A549 (cell line): ENCODE data around the gene SKI. TPM values are rescaled to one million over a fixed set of nuclear protein-coding genes. Genes with fewer than 3 reads are reported as not detected.

ENCODE experiments used
- ATAC-seq, 2 experiments: fragments of 200-7000 bp in 1 of 2; fragments of >200 bp in 1 of 2; cut with Nextera tagmentation in 1 of 2; cut with Tn5 transposase in 1 of 2; 3 replicates each; pipeline versions ENCODE4 v1.8.0 to v1.9.1; 2018 to 2020; ENCODE audit warnings: mild to moderate bottlenecking in 1 of 2, moderate library complexity in 1 of 2
- CTCF ChIA-PET: fragments of 300-600 bp; sonication (Branson Sonifier 250); formaldehyde crosslinking; extraction: SDS; loops from one replicate; lab custom pipeline; 2021; ENCODE audit warnings: antibody characterized with exemption, inconsistent platforms; lab: Yijun Ruan, JAX
- POLR2A ChIA-PET: fragments of 350-600 bp; formaldehyde crosslinking; extraction: SDS; loops from one replicate; lab custom pipeline; 2021; ENCODE audit warnings: antibody characterized with exemption, inconsistent platforms; lab: Yijun Ruan, JAX
- DNase-seq, 2 experiments: peaks; one replicate each; pipeline versions ENCODE4 v3.0.0 to v3.0.0-alpha.2; 2011 to 2016; ENCODE audit warnings: low read depth in 1 of 2, low spot score in 1 of 2
- FAIRE-seq: peaks from 2 replicates; lab custom pipeline; 2011; peaks lifted over from hg19 to GRCh38; lab: Jason Lieb, UNC
- H3K27ac ChIP-seq, 2 experiments: fragments of >200 bp; sonication (Bioruptor Twin); formaldehyde crosslinking; 3 replicates each; pipeline ENCODE4 v1.5.1; 2016 to 2017
- H3K4me1 ChIP-seq: fragments of >200 bp; sonication (Bioruptor Twin); formaldehyde crosslinking; 3 replicates; pipeline ENCODE4 v1.6.1; 2016
- H3K4me2 ChIP-seq: fragments of >200 bp; sonication (Bioruptor Twin); formaldehyde crosslinking; 3 replicates; pipeline ENCODE4 v1.6.1; 2016
- H3K4me3 ChIP-seq: fragments of >200 bp; sonication (Bioruptor Twin); formaldehyde crosslinking; 3 replicates; pipeline ENCODE4 v1.5.1; 2016
- H3K9me3 ChIP-seq: fragments of >200 bp; sonication (Bioruptor Twin); formaldehyde crosslinking; 3 replicates; pipeline ENCODE4 v1.6.1; 2016
- CEBPB ChIP-seq, 2 experiments: fragments of >200 bp in 1 of 2; sonication (Bioruptor Twin) in 1 of 2; formaldehyde crosslinking in 1 of 2; IDR thresholded peaks; 2 replicates each; pipeline ENCODE4 v1.6.1; 2012 to 2016
- CTCF ChIP-seq: fragments of >200 bp; sonication (Bioruptor Twin); formaldehyde crosslinking; IDR thresholded peaks from 3 replicates; pipeline ENCODE4 v1.5.1; 2016
- EHF ChIP-seq: fragments of 250-450 bp; sonication (Bioruptor Pico); IDR thresholded peaks from 2 replicates; pipeline ENCODE4 v1.5.0; 2020; ENCODE audit warnings: mild to moderate bottlenecking
- FOSB ChIP-seq: fragments of 250-450 bp; sonication (Bioruptor Pico); IDR thresholded peaks from 2 replicates; pipeline ENCODE4 v1.5.0; 2020; ENCODE audit warnings: mild to moderate bottlenecking, moderate library complexity
- GATA3 ChIP-seq: IDR thresholded peaks from 2 replicates; pipeline ENCODE4 v1.6.1; 2012; ENCODE audit warnings: borderline replicate concordance
- HES2 ChIP-seq: fragments of >200 bp; sonication (Bioruptor Twin); formaldehyde crosslinking; IDR thresholded peaks from 2 replicates; pipeline ENCODE4 v1.6.1; 2016
- HOXB5 ChIP-seq: fragments of 250-450 bp; sonication (Bioruptor Pico); IDR thresholded peaks from 2 replicates; pipeline ENCODE4 v1.5.0; 2020; ENCODE audit warnings: mild to moderate bottlenecking, moderate library complexity
- JUN ChIP-seq, 2 experiments: fragments of >200 bp; sonication (Bioruptor Twin); formaldehyde crosslinking; IDR thresholded peaks; 2 replicates in 1 of 2; 3 replicates in 1 of 2; pipeline ENCODE4 v1.6.1; 2016 to 2017
- MAFK ChIP-seq: fragments of 450-650 bp; IDR thresholded peaks from 2 replicates; pipeline ENCODE4 v1.6.1; 2014; ENCODE audit not compliant: partially characterized antibody
- NFE2L2 ChIP-seq: fragments of 150-350 bp; conservative IDR thresholded peaks from 2 replicates; pipeline ENCODE4 v1.6.1; 2014; ENCODE audit warnings: low read length
- NR3C1 ChIP-seq: fragments of >200 bp; sonication (Bioruptor Twin); formaldehyde crosslinking; IDR thresholded peaks from 3 replicates; pipeline ENCODE4 v1.6.1; 2017
- PBX3 ChIP-seq: IDR thresholded peaks from 2 replicates; pipeline ENCODE4 v1.6.1; 2012
- PHF8 ChIP-seq: fragments of 200-600 bp; sonication (generic); IDR thresholded peaks from 2 replicates; pipeline ENCODE4 v1.6.1; 2016; ENCODE audit warnings: low read depth, mild to moderate bottlenecking, antibody characterized with exemption, moderate library complexity, borderline replicate concordance
- POLR2A ChIP-seq: IDR thresholded peaks from 2 replicates; pipeline ENCODE4 v1.6.1; 2012; ENCODE audit warnings: mild to moderate bottlenecking, low read length
- RAD21 ChIP-seq, 2 experiments: fragments of >200 bp in 1 of 2; sonication (Bioruptor Twin) in 1 of 2; formaldehyde crosslinking in 1 of 2; IDR thresholded peaks in 1 of 2; conservative IDR thresholded peaks in 1 of 2; 2 replicates in 1 of 2; 3 replicates in 1 of 2; pipeline ENCODE4 v1.6.1; 2012 to 2018; ENCODE audit warnings: inconsistent platforms in 1 of 2
- RCOR1 ChIP-seq: fragments of 150-350 bp; IDR thresholded peaks from 2 replicates; pipeline ENCODE4 v1.6.1; 2014; ENCODE audit warnings: antibody characterized with exemption, low read length, low read depth
- RFX5 ChIP-seq: fragments of 450-650 bp; IDR thresholded peaks from 2 replicates; pipeline ENCODE4 v1.7.1; 2014; ENCODE audit warnings: antibody characterized with exemption, mild to moderate bottlenecking, moderate library complexity
- RNF2 ChIP-seq: fragments of 200-600 bp; sonication (generic); IDR thresholded peaks from 2 replicates; pipeline ENCODE4 v1.6.1; 2016; ENCODE audit warnings: low read depth, mild to moderate bottlenecking, antibody characterized with exemption, moderate library complexity, borderline replicate concordance
- SMC3 ChIP-seq: fragments of >200 bp; sonication (Bioruptor Twin); formaldehyde crosslinking; IDR thresholded peaks from 3 replicates; pipeline ENCODE4 v1.6.1; 2018; ENCODE audit warnings: inconsistent platforms
- SREBF2 ChIP-seq: fragments of 450-650 bp; IDR thresholded peaks from 2 replicates; pipeline ENCODE4 v1.6.1; 2014; ENCODE audit warnings: mild to moderate bottlenecking, moderate library complexity
- ZSCAN20 ChIP-seq: fragments of 250-450 bp; sonication (Bioruptor Pico); IDR thresholded peaks from 2 replicates; pipeline ENCODE4 v1.8.0; 2022; ENCODE audit warnings: mild to moderate bottlenecking, moderate library complexity
- WGBS: methylation state at CpG from one replicate; pipeline ENCODE4 v1.1.6; 2017; ENCODE audit errors: missing lambda C conversion rate; 5-methylcytosine and 5-hydroxymethylcytosine counted together
- polyA plus RNA-seq, 4 experiments: library from polyadenylated mRNA; depleted of rRNA in 3 of 4; stranded (reverse); fragments of >200 nt; fragmentation: RNase III in 1 of 4; extraction: RNeasy Plus Mini Kit Qiagen cat#74134 plus additional on column Dnase treatment in 1 of 4; gene quantifications; 2 replicates in 3 of 4; 3 replicates in 1 of 4; pipeline ENCODE4 v1.2.3, GENCODE V29; 2011 to 2017
- TF ChIP-seq, protein P1 (sequence below): fragments of >200 bp; sonication (Bioruptor Twin); formaldehyde crosslinking; IDR thresholded peaks from 3 replicates; pipeline ENCODE4 v1.6.1; 2016
- TF ChIP-seq, protein P2 (sequence below): fragments of 200-600 bp; sonication (generic); IDR thresholded peaks from 2 replicates; pipeline ENCODE4 v1.6.1; 2016; ENCODE audit warnings: antibody characterized with exemption, mild to moderate bottlenecking, moderate library complexity

The SKI gene
- polyA plus RNA-seq, 2 of the 4 experiments (the other 2 are of a cell fraction): 2.8 to 12.0 TPM

DNA sequence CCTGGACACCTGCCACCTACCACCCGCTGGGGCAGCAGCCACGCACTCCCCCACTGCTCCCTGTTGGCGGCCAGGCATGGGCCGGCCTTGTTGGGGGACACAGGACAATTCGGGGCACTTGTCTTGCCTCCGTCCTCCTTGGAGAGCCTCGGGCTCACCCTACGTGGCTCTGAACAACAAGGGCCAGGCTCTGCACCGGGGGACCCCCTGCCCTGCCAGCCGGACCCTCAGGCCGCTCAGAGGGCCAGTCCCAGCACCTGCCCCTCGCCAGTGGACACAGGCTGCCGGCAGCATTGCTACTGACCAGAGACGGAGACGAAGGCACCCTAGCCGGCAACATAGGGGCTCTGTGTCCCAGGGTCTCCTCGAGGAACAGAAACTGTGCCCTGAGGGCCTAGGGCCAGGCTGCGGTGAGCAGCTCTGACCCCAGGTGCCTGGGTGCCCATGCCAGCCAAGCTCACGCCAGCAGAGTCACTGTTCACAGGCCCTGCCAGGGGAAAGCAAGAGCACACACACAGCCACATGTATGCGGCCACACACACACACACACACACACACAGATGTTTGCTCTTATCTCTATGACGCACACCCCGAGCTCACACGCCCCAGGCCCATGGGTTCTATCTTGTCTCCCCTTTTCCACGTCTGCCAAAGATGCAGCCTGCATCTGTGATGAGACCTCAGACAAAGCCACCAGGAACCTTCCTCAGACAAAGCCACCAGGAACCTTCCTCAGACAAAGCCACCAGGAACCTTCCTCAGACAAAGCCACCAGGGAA is 117.4 kb downstream of the SKI start:
- CTCF ChIA-PET: no interaction called here
- Histone ChIP-seq H3K9me3 (no peaks in the 10 kb centered on the region), H3K27ac (no peak overlapping the region)
- FAIRE-seq: no peak
- TF ChIP-seq EHF (CRISPR knock-in tag): no peak
- no peak for TF ChIP-seq HOXB5 (CRISPR knock-in tag)
- TF ChIP-seq, all 56 proteins: peak for 0
- DNase-seq (no peak), ATAC-seq (no peak)
- POLR2A ChIA-PET: no interaction called here
- WGBS: 66% methylated on average over 7 of the region's 24 CpGs
- H3K4me2 ChIP-seq: no peak overlapping the region
- no peak overlapping the region for H3K4me3 ChIP-seq
- H3K4me1 ChIP-seq: no peaks in the 10 kb centered on the region

- ChIA-PET POLR2A (no interaction called here), CTCF (no interaction called here)
- ATAC-seq (no peak), DNase-seq (no peak), FAIRE-seq (no peak)
- Histone ChIP-seq H3K27ac (no peak overlapping the region), H3K4me1 (no peaks in the 10 kb centered on the region), H3K9me3 (no peaks in the 10 kb centered on the region), H3K4me2 (no peak overlapping the region), H3K4me3 (no peak overlapping the region)
- no peak for TF ChIP-seq PBX3
- no peak for TF ChIP-seq POLR2A
- TF ChIP-seq PHF8: no peak
- no peak for TF ChIP-seq JUN (IDR thresholded peaks at IDR 0.05)
- TF ChIP-seq RFX5: no peak
- TF ChIP-seq NR3C1: no peak
- no peak for TF ChIP-seq SREBF2
- TF ChIP-seq, protein P1, sequence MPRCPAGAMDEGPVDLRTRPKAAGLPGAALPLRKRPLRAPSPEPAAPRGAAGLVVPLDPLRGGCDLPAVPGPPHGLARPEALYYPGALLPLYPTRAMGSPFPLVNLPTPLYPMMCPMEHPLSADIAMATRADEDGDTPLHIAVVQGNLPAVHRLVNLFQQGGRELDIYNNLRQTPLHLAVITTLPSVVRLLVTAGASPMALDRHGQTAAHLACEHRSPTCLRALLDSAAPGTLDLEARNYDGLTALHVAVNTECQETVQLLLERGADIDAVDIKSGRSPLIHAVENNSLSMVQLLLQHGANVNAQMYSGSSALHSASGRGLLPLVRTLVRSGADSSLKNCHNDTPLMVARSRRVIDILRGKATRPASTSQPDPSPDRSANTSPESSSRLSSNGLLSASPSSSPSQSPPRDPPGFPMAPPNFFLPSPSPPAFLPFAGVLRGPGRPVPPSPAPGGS: no peak
- no peak for TF ChIP-seq FOSB (CRISPR knock-in tag)
- TF ChIP-seq RCOR1: no peak
- no peak for TF ChIP-seq GATA3
- TF ChIP-seq MAFK: no peak
- TF ChIP-seq SMC3: no peak
- no peak for TF ChIP-seq CEBPB (IDR thresholded peaks at IDR 0.05)
- TF ChIP-seq HES2: no peak
- no peak for TF ChIP-seq ZSCAN20
- no peak for TF ChIP-seq HOXB5 (CRISPR knock-in tag)
- no peak for TF ChIP-seq EHF (CRISPR knock-in tag)
- TF ChIP-seq NFE2L2: no peak
- TF ChIP-seq RAD21 (conservative IDR thresholded peaks at IDR 0.05 in 1 of 2, IDR thresholded peaks at IDR 0.05 in 1 of 2): no peak
- WGBS: 58% methylated on average over 9 of the region's 17 CpGs
Measured at GRCh38 chr1:2346691-2347408, 118.7 kb downstream of the SKI start.

GRCh38 chr1:2347409-2347785 is 119.3 kb downstream of the SKI start:
- 65% methylated on average over 11 of the region's 13 CpGs for WGBS
- CTCF ChIA-PET: no interaction called here
- no peak overlapping the region for H3K4me3 ChIP-seq
- no peak for TF ChIP-seq PBX3
- TF ChIP-seq EHF (CRISPR knock-in tag): no peak
- no peak for TF ChIP-seq HES2
- TF ChIP-seq JUN (IDR thresholded peaks at IDR 0.05): no peak
- TF ChIP-seq CTCF: no peak
- TF ChIP-seq, protein P2, sequence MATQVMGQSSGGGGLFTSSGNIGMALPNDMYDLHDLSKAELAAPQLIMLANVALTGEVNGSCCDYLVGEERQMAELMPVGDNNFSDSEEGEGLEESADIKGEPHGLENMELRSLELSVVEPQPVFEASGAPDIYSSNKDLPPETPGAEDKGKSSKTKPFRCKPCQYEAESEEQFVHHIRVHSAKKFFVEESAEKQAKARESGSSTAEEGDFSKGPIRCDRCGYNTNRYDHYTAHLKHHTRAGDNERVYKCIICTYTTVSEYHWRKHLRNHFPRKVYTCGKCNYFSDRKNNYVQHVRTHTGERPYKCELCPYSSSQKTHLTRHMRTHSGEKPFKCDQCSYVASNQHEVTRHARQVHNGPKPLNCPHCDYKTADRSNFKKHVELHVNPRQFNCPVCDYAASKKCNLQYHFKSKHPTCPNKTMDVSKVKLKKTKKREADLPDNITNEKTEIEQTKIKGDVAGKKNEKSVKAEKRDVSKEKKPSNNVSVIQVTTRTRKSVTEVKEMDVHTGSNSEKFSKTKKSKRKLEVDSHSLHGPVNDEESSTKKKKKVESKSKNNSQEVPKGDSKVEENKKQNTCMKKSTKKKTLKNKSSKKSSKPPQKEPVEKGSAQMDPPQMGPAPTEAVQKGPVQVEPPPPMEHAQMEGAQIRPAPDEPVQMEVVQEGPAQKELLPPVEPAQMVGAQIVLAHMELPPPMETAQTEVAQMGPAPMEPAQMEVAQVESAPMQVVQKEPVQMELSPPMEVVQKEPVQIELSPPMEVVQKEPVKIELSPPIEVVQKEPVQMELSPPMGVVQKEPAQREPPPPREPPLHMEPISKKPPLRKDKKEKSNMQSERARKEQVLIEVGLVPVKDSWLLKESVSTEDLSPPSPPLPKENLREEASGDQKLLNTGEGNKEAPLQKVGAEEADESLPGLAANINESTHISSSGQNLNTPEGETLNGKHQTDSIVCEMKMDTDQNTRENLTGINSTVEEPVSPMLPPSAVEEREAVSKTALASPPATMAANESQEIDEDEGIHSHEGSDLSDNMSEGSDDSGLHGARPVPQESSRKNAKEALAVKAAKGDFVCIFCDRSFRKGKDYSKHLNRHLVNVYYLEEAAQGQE: no peak
- TF ChIP-seq RNF2: no peak

More at GRCh38 chr1:2347409-2347785, 119.3 kb downstream of the SKI start:
- POLR2A ChIA-PET: no interaction called here
- H3K9me3 ChIP-seq: no peaks in the 10 kb centered on the region
- no peak overlapping the region for H3K27ac ChIP-seq
- ATAC-seq (no peak), FAIRE-seq (no peak), DNase-seq (no peak)
- no peaks in the 10 kb centered on the region for H3K4me1 ChIP-seq
- H3K4me2 ChIP-seq: no peak overlapping the region
